Right renal cortex interstitium (tissue), 3 donors: Measurements from ENCODE around the gene ZNF792. TPM values are rescaled to one million over a fixed set of nuclear protein-coding genes. Genes with fewer than 3 reads are reported as not detected.
"Not testable (repeated sequence)": the region's sequence is repeated elsewhere in the genome, so short reads cannot be mapped to it uniquely, and the experiment has no call there.

Source experiments
- DNase-seq, 3 donors: peaks; one replicate each; pipeline ENCODE4 v3.0.0-alpha.2; 2013; ENCODE audit warnings: low read depth in 3 of 3, low spot score in 2 of 3
- polyA plus RNA-seq, 3 donors: library from polyadenylated mRNA; unstranded; fragments of 120-200 nt; gene quantifications; one replicate each; pipeline ENCODE4 v1.2.1, GENCODE V29; 2013; ENCODE audit not compliant: insufficient read length in 3 of 3

The ZNF792 gene
- polyA plus RNA-seq, 3 donors: 6.9 to 7.9 (median 7.0) TPM

DNA sequence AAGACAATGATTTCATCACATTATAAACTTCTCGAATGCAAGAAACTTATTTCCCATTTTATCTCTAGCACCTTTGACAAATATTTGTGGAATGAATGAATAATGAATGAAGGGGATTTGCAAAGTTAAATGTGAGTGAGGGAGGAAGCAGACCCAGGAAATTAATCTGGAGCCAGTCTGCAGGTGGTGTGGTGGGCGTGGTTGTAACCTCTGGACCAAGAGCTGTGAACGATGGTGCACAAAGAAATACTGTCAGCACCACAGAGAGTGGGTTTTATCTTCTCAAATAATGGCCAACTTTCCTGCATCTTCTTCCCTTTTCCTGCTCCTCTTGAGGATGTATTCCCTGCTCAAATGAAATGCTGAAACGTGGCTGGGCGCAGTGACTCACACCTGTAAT lies 11.0 kb upstream of the ZNF792 start:
- DNase-seq: no peak

DNA sequence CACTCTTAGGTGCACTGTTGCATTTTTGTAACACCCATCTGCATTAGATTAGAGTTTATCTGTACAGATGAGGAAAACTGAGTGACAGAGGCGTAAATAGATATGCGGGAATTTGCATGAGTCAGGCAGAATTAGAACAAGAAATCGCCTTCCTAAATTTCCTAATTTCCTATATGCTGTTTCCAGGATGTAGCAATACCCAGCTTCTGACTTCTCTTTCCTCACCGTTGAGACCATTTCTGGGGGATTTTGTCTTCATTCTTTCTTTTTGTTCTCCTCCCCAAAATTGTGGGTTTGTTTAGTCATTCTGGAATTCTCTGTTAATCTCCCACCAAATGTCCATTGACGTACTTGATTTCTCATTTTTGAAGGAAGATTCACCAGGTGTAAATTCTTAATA lies 10.6 kb upstream of the ZNF792 start:
- DNase-seq: no peak

DNA sequence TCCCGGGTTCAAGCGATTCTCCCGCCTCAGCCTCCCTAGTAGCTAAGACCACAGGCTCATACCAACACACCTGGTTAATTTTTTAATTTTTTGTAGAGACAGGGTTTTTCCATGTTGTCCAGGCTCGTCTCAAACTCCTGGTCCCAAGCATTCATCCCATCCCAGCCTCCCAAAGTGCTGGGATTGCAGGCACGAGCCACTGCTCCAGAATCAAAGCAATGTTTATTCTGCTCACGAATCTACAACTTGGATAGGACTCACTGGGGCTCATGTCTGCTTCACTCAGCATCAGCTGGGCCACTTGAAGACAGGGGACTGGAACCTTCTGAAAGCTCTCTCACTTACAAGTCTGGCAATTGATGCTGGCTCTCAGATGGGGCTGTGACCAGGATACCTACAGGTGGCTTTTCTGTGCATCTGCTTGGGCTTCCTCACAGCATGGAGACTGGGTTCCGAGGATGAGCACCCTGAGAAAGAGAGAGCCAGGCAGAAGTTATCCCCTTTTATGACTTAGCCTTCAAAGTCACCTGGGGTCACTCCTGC lies 8.2 kb upstream of the ZNF792 start:
- DNase-seq: no peak

DNA sequence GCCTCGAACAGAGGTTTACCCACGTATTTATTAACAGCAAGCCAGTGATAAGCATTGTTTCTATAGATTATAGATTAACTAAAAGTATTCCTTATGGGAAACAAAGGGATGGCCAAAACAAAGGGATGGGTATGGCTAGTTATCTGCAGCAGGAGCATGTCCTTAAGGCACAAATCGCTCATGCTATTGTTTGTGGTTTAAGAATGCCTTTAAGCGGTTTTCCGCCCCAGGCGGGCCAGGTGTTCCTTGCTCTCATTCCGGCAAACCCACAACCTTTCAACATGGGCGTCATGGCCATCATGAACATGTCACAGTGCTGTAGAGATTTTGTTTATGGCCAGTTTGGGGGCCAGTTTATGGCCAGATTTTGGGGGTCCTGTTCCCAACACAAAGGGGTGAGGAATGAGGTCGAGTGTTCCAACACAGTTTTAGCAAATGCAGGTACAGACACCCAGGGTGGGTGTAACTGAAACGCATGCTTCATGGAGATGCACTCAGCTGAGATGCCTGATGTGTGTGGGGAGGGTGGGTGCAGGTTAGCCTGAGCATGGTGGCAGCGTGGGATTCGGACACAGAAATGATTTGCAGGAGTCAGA lies 6.3 kb upstream of the ZNF792 start:
- DNase-seq: not testable (repeated sequence)

DNA sequence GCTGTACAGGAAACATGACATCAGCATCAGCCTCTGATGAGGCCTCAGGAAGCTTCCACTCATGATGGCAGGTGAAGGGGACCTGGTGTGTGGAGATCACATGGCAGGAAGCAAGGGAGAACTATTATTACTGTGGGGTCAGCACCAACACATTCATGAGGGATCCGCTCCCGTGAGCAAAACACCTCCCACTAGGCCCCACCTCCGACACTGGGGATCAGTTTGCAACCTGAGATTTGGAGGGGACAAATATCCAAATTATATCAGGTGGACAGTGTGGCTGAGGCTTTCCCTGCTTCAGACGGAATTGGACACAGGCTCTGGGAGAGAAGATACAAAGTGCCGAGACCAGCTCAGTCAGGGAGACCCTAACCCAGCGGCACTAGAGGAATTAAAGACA lies 5.7 kb upstream of the ZNF792 start:
- no peak for DNase-seq

DNA sequence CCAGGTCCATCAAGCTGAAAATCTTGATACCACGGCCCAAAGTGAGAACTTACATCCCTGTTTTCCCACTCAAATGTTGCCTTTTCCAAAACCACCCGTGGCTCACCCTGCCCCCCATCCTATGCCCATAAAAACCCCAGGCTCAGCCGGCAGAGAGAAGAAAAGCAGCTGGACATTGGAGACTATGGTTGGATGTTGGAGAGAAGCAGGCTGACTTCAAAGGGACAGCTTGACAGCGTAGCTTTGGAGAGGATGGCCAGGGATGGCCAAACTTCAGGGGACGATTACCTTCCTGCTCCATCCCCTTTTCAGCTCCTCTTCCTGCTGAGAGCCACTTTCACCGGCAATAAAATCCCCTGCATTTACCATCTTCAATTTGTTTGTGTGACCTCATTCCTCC lies 3.5 kb upstream of the ZNF792 start:
- DNase-seq: no peak

DNA sequence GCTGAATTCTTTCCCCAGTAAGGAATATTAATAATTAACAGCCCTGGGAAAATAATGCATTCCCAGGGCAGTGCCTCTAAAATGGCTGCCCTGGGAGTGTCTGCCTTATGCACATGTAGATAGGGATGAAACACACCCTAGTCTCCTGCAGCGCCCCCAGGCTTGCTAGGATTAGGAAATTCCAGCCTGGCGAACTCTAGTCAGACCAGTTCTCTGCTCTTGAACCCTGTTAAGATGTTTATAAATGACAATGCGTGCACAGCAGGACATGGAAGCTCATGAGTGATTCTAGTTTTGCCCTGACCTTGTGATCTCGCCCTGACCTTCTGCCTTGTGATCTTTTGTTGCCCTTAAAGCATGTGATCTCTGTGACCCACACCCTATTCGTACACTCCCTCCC lies 1.5 kb upstream of the ZNF792 start:
- DNase-seq: not testable (repeated sequence)

DNA sequence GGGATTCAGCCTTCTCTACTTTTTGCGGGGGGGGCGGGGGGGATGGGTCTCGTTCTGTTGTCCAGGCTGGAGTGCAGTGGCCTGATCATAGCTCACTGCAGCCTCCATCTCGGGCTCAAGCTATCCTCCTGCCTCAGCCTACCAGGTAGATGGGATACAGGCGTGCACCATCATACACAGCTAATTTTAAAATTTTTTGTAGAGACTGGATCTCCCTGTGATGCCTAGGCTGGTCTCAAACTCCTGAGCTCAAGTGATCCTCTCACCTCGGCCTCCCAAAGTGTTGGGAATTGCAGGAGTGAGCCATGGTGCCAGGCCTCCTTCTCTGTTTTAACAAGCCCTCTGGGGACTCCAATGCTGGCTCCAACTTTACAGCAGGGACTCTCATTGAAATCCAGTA lies 569 bp upstream of the ZNF792 start:
- no peak for DNase-seq

DNA sequence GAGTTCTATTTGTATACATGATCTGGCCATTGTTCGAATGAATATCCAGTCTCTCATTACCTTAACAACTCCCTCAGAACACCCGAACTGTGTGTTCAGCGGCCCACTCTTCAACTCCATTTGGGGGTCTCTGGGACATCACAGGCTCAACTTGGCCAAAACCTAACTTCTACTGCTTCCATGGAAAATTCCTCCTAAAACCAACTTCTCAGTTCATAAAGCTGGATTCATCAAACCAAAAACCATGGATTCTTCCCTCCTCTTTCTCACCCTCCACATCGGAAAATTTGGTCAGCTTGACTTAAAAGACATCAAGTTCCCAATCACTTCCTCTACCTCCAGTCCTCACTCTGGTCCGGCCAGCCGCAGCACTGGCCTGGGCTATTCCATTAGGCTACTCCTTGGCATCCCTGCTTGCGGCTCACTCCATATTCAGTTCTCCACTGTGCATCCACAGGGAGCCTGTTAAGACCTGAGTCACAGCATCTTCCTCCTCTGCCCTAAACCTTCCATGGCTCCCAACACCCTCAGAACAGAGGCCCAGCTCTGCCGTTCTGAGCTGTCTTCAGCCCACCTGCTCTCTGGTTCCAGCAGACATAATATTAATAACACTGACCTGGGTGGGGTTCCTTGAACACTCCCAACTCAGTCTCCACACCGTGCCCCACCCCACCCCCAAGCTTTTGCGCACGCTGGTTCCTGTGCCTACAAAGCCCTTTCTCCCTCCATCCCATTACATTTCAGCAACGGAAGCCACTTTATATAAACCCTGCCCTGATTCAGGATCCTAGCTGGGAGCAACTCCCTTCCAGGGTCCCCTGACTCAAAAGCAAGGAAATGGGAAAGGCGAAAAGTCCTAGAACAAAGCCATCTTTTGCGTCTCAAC lies 1.1 kb downstream of the ZNF792 start:
- DNase-seq: no peak

DNA sequence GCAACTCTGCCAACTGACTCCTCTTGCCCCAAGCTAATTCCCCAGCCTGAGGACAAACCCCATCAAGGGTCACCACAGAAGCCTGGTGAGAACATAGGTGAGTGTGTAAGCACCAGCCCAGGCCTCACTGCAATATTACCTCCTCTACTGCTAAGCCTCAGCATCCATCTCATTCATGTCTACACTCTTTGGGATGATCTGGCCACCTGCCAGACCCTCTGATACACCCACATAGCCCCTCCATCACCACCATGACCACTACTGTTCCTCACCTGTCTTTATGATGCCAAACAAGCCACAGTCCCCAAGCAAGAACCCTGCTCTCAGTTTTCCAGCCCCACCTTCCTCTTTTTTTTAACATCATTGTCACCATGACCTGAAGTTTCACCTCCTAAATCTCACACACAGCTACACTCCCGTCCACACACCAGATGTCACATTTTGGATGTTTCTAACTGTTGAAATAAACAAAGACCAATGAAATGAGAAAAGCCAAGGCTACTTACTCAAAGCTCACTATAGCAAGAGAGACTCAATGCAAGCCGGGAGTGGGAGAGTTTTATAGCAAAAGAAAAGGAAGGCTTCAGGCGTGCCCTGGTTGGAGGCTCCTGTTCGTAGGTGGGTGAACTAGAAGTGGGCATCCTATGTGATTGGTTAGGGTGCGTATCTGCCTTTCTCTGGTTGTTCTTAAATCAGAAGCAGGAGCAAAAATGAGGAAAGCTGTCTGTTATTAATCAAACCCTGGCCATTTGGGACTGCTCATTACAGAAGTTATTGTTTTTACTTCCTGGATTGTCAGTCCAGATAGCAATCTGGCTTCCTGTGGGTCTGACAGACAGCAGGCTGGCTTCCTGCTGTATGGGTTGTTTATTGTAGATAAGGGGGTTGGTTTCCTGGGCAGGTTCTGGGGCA lies 2.0 kb downstream of the ZNF792 start:
- no peak for DNase-seq

DNA sequence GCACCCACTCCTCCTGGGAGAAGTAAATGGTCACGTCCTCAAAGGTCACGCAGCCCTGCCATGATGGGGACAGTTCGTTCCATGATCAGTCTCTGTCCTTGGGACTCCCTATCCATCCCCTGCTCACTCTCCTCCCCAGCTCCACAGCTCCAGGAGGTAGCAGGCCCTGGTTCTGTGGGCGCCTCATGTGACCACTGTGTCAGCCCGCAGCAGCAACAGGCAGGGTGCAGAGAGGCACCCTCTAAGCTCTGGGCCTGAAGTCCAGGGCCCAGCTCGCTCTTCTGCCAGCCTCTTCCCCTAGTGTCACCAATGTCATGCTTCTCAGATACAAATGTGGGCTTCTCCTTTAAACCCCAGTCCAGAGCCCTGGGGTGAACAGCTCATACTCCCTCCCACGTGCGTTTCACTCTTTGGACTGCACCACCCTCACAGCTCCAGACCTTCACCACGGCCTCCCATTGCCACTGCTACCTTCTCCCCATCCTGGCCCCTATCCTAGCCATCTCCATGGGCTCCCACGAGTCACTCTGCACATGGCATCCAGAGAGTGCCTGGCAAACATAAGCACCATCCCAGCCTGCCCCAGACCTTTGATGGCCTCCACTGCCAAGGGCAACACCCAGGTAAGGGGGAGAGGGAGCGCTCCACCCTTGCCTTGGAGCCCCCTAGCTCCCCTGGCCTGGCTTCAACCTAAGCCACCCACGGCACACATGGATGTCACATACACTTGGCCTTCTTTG lies 2.9 kb downstream of the ZNF792 start:
- DNase-seq: no peak

DNA sequence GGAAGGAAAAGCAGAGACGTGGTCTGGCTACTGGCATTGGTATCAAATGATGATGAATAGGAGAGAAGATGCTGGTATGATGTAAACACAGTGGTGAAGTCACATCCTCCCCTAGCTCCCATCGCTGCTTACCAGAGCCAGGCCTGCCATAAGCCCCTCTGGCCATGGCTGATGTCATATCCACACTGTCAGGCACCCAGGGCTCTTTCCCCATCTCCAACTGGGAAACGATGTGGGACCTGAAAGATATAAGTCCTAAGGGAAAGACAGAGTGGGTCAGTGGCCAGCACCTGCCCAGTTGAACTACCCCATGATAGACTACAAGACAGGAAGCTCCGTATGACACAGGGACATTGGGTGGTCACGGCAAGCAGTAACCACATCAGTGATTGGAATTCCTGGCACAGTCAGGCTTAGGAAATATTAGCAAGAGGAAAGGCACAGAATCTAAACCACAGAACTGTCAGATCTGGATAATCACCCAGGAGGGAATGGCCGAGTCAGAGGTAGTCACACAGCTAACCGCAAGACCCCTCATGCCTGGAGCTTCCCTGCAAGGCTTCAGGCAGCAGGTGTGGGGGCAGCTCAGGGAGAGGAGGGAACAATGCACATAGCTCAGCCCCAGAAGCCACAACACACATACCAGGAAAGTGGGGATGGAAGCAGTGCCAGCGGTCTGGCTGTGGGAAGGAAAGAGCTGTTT lies 3.8 kb downstream of the ZNF792 start:
- DNase-seq: no peak

DNA sequence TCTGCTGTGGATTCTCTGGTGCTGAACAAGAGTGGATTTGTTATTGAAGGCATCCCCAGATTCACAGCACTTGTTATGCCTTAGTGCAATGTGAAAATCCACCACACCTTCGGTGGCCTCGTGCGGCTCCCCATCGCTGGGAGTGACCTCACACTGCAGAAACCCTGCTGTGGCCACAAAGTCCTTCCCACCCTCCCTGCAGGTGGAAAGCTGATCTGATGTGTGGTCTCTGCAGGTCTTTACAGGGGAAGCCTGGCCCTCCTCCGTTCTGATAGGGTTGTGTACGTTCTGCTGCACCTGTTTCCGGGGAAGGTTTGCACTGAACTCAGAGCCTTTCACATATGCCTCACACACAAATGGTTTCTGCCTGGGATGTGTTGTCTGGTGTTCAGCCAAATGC lies 5.0 kb downstream of the ZNF792 start:
- DNase-seq: no peak

DNA sequence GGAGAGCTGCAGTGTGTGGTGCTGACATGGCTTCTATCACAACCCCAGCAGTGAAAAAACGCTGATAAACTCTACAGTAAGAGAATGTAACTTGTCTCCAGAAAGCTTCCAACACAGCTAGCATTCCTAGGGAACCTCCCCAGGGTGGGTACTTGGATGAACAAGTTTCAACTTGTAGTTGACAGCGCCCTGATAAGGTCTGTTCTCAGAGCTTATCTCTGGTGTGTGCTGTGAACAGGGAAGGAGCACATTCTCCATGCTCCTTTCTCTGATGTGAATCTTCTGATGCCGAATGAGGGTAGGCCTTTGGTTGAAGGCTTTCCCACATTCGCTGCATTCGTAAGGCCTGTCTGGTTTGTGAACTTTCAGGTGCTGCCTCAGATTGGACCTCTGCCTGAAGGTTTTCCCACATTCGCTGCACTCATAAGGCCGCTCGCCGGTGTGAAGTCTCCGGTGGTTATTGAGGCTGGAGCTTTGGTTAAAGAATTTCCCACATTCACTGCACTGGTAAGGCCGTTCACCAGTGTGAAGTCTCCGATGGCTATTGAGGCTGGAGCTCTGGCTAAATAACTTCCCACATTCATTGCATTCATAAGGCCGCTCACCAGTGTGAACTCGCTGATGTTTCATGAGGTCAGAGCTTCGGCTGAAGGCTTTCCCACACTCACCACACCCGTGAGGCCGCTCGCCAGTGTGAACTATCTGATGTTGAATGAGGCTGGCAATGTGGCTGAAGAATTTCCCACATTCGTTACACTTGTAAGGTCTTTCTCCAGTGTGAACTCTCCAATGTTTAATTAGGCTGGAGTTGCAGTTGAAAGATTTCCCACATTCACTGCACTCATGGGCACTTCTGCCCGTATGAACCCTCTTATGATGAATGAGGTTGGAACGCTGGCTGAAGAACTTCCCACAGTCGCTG lies 5.9 kb downstream of the ZNF792 start:
- no peak for DNase-seq

DNA sequence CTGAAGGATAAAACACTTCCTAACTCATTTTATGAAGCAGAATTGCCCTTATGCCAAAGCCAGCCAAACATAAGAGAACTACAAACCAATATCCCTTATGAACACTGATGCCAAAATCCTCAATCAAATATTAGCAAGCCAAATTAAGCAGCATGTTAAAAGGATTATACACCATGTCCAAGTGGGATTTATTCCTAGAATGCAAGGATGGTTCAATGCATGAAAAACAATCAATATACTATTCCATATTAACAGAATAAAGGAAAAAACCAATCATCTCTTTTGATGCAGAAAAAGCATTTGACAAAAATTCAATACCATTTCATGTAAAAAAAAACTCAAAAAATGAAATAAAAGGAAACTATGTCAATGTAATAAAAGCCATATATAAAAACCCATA lies 10.9 kb downstream of the ZNF792 start:
- no peak for DNase-seq

DNA sequence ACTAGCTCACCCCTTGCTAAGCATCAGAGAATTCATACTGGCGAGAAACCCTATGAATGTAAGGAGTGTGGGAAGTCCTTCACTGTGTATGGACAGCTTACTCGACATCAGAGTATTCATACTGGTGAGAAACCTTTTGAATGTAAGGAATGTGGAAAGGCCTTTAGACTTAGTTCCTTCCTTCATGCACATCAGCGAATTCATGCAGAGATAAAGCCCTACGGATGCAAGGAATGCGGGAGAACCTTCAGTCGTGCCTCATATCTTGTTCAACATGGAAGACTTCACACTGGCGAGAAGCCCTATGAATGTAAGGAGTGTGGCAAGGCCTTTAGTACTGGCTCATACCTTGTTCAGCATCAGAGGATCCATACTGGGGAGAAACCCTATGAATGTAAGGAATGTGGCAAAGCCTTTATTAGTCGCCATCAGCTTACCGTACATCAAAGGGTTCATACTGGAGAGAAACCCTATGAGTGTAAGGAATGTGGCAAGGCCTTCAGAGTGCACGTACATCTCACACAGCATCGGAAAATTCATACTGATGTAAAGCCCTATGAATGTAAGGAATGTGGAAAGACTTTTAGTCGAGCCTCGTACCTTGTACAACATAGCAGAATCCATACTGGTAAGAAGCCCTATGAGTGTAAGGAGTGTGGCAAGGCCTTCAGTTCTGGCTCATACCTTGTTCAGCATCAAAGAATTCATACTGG lies 20.0 kb downstream of the ZNF792 start:
- no peak for DNase-seq

DNA sequence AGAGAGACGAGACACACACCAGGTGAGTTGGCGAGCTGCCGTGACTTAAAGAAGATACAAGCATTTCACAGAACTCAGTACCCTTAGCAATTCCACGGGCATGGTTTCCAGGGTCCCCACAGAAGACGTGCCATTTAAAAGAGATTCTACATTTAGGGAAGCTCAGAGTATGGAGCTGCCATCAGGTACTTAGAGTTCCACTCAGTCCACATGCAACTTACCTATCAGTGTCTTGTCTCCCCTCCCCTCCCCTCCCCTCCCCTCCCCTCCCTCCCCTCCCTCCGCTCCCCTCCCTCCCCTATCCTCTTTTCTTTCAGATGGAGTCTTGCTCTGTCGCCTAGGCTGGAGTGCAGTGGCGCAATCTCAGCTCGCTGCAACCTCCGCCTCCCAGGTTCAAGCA lies 25.1 kb downstream of the ZNF792 start:
- DNase-seq: no peak

DNA sequence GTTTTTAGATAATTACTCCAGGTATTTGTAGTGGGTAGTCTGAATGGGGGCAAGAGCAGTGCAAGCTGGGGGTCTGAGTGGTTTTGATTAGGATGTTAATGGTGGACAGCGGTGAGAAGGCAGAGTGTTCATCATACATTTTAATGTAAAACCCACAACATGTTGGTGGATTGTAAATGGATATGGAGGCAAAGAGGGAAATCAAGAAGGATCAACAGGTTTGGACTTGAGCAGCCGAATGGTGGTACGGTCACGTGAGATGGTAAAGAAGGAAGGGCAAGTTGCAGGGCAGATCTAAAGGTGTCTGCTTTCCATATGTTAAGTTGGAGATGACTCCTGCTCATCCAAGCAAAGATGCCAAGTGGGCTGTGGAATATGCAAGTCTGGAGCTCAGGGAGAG lies 27.8 kb downstream of the ZNF792 start:
- no peak for DNase-seq
